K562 (cell line): ENCODE measurements around the gene RALB. TPM values are rescaled to one million over a fixed set of nuclear protein-coding genes. Genes with fewer than 3 reads are reported as not detected.
A peak's percentile ranks its signal among the peaks of the same experiment; 100 is the strongest.

ENCODE experiments used
- CBX5 ChIP-seq: IDR thresholded peaks from 2 replicates; pipeline ENCODE4 v1.6.1; 2014; ENCODE audit warnings: low read depth, borderline replicate concordance
- CREM ChIP-seq: IDR thresholded peaks from 2 replicates; pipeline ENCODE4 v1.6.1; 2014; ENCODE audit warnings: antibody characterized with exemption, low read depth
- FIP1L1 ChIP-seq: fragments of 200-400 bp; formaldehyde crosslinking; IDR thresholded peaks from 2 replicates; pipeline ENCODE4 v1.6.1; 2018; ENCODE audit warnings: mild to moderate bottlenecking, low read depth, low read length; ENCODE audit not compliant: poor library complexity, severe bottlenecking
- FOS ChIP-seq: IDR thresholded peaks from 3 replicates; pipeline ENCODE4 v1.6.1; 2011; ENCODE audit not compliant: insufficient read length; ENCODE audit errors: extremely low read depth
- FOSL1 ChIP-seq: fragments of 200-800 bp; sonication (Bioruptor generic); conservative IDR thresholded peaks from 2 replicates; pipeline ENCODE4 v1.6.1; 2016; ENCODE audit warnings: missing genetic modification characterization, missing compliant biosample characterization
- GATAD2B ChIP-seq: fragments of 450-650 bp; IDR thresholded peaks from 2 replicates; pipeline ENCODE4 v1.6.1; 2017; ENCODE audit warnings: mild to moderate bottlenecking, borderline replicate concordance
- GTF2E2 ChIP-seq: fragments of 200-800 bp; sonication (Bioruptor generic); IDR thresholded peaks from 2 replicates; pipeline ENCODE4 v1.6.1; 2016; ENCODE audit warnings: missing genetic modification characterization, missing compliant biosample characterization
- MYC ChIP-seq, 2 experiments: fragments of 250-450 bp in 1 of 2; sonication (Bioruptor Pico) in 1 of 2; IDR thresholded peaks; 2 replicates each; pipeline versions ENCODE4 v1.5.1 to v1.6.1; 2012 to 2021; ENCODE audit warnings: low read depth in 2 of 2, borderline replicate concordance in 1 of 2, improper control_type of control experiment in 1 of 2, low read length in 1 of 2, mild to moderate bottlenecking in 1 of 2, moderate library complexity in 1 of 2
- NFATC3 ChIP-seq: fragments of 450-650 bp; IDR thresholded peaks from 2 replicates; pipeline ENCODE4 v1.6.1; 2017; ENCODE audit warnings: mild to moderate bottlenecking
- RCOR1 ChIP-seq, 2 experiments: IDR thresholded peaks; 2 replicates each; pipeline ENCODE4 v1.6.1; 2012; ENCODE audit warnings: low read depth in 2 of 2, low read length in 2 of 2, borderline replicate concordance in 1 of 2, improper control_type of control experiment in 1 of 2
- SAP30 ChIP-seq: fragments of 200-600 bp; sonication (generic); IDR thresholded peaks from 2 replicates; pipeline ENCODE4 v1.6.1; 2012; ENCODE audit warnings: borderline replicate concordance, low read depth, mild to moderate bottlenecking, moderate library complexity, low read length, control low read depth, inconsistent platforms; ENCODE audit not compliant: insufficient read depth, poor library complexity, severe bottlenecking
- SIN3B ChIP-seq: fragments of 450-650 bp; IDR thresholded peaks from 2 replicates; pipeline ENCODE4 v1.6.1; 2017; ENCODE audit warnings: low read depth, mild to moderate bottlenecking, moderate library complexity
- polyA plus RNA-seq, 8 experiments: library from polyadenylated mRNA; depleted of rRNA in 4 of 8; stranded (reverse) in 5 of 8; unstranded in 3 of 8; fragments of >200 nt; fragmentation: Nextera tagmentation in 2 of 8; fragmentation: Illumina TruSeq in 1 of 8; extraction: Ambion mirVana in 2 of 8; extraction: Trizol in 1 of 8; gene quantifications; 2 replicates each; pipeline versions ENCODE4 v1.2.1 to v1.2.3, GENCODE V29; 2011 to 2014; ENCODE audit warnings: inconsistent platforms in 1 of 8, missing spikeins in 1 of 8
- total RNA-seq, 7 experiments: library from RNA; depleted of rRNA in 6 of 7; stranded (reverse); fragments of >200 nt in 6 of 7; fragmentation: Illumina TruSeq in 2 of 7; extraction: Trizol in 2 of 7; gene quantifications; 2 replicates each; pipeline versions ENCODE4 v1.2.1 to v1.2.3, GENCODE V29; 2011 to 2021; ENCODE audit warnings: low replicate concordance in 1 of 7
- TF ChIP-seq, protein P1 (sequence below): sonication (generic); formaldehyde crosslinking; IDR thresholded peaks from 2 replicates; pipeline ENCODE4 v1.8.1; 2023; ENCODE audit warnings: mild to moderate bottlenecking, missing genetic modification reagents
- TF ChIP-seq, protein P2 (sequence below), 2 experiments: IDR thresholded peaks; 2 replicates each; pipeline ENCODE4 v1.6.1; 2012; ENCODE audit warnings: improper control_type of control experiment in 2 of 2, low read depth in 2 of 2, low read length in 2 of 2, borderline replicate concordance in 1 of 2
- TF ChIP-seq, protein P3 (sequence below), 2 experiments: fragments of 450-650 bp in 1 of 2; sonication (generic) in 1 of 2; formaldehyde crosslinking in 1 of 2; IDR thresholded peaks in 1 of 2; conservative IDR thresholded peaks in 1 of 2; 2 replicates each; pipeline versions ENCODE4 v1.6.1 to v1.8.1; 2016 to 2023; ENCODE audit warnings: mild to moderate bottlenecking in 2 of 2, moderate library complexity in 2 of 2, inconsistent platforms in 1 of 2, missing genetic modification reagents in 1 of 2
- TF ChIP-seq, protein P4 (sequence below): sonication (generic); formaldehyde crosslinking; IDR thresholded peaks from 2 replicates; pipeline ENCODE4 v1.9.0; 2022; ENCODE audit warnings: mild to moderate bottlenecking, missing genetic modification reagents
- TF ChIP-seq, protein P5 (sequence below): sonication (generic); formaldehyde crosslinking; IDR thresholded peaks from 2 replicates; pipeline ENCODE4 v1.8.1; 2023; ENCODE audit warnings: mild to moderate bottlenecking, missing genetic modification reagents

RALB gene
- total and polyA plus RNA-seq, 9 of the 15 experiments (the other 6 are each of a cell fraction or from before 2014, with no cell fraction given) = 14.8 to 65.6 (median 38.4) TPM

DNA sequence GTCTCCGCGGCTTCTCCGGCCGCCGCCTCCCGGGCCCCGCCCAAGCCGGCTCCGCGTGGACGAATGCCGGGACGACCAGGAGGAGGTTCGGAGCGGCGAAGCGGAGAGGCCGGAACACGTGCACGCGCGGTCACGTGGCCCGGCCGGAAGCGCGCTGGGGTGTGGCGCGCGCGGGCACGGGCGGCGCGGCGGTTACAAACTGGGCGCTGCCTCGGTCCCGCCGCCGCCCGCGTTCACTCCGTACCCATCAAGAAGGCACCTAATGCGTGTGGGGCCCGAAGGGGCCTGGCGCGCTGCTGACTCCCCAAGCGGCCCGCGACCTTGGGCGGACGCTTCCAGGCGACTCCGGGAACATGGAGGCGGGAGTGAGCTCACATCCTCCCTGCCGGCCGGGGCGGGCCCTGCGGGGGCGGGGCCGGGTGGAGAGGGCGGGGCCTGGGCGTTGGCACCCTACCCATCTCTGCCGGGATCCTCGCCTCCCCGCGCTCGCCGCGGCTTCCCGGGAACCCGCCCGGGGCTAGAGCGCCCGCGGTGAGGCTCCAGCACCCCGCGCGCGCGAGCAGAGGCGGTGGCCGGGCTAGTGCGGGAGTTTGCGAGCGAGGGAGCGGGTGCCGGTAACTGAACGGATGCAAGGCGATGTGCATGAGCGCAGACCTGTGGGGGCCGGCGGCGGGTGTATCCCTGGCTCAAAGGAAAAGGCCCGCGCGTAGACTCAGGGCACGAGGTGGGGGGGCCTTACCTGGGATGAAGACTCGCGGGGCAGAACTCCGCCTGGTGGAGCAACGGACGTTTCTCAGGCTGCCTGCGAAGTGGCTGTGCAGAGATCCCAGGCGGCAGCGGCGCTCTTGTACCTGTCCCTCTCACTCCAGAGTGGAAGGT, 29.4 kb upstream of the RALB start, which contains the start of gene TMEM185B (continued):
- TF ChIP-seq, protein P1, sequence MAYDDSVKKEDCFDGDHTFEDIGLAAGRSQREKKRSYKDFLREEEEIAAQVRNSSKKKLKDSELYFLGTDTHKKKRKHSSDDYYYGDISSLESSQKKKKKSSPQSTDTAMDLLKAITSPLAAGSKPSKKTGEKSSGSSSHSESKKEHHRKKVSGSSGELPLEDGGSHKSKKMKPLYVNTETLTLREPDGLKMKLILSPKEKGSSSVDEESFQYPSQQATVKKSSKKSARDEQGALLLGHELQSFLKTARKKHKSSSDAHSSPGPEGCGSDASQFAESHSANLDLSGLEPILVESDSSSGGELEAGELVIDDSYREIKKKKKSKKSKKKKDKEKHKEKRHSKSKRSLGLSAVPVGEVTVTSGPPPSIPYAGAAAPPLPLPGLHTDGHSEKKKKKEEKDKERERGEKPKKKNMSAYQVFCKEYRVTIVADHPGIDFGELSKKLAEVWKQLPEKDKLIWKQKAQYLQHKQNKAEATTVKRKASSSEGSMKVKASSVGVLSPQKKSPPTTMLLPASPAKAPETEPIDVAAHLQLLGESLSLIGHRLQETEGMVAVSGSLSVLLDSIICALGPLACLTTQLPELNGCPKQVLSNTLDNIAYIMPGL (CRISPR knock-in tag) = 0 out of 2 replicates have a peak, but pooled peaks have one; percentile 36
- TF ChIP-seq FOSL1 (tag) (peak; percentile 77), FIP1L1 (peak; percentile 77), SAP30 (peak; percentile 76), CREM (peak; percentile 55), SIN3B (peak; percentile 90), GTF2E2 (tag) (peak; percentile 90), GATAD2B (peak; percentile 70; the same call in 1 of the 2 replicates), RCOR1 (IDR thresholded peaks at IDR 0.05; ENCODE audit: borderline replicate concordance in 1 of 2, low read depth in 2 of 2, low read length in 2 of 2) (0 out of 4 replicates have a peak, but pooled peaks of 1 of the 2 experiments have one; percentile 34), MYC (IDR thresholded peaks at IDR 0.05; ENCODE audit: low read depth, low read length) (peak; percentile 99), MYC (CRISPR knock-in tag; IDR thresholded peaks at IDR 0.05; ENCODE audit: borderline replicate concordance, low read depth) (no peak), FOS (no peak), NFATC3 (no peak), CBX5 (0 out of 2 replicates have a peak, but pooled peaks have one; percentile 25)
- TF ChIP-seq, protein P2, sequence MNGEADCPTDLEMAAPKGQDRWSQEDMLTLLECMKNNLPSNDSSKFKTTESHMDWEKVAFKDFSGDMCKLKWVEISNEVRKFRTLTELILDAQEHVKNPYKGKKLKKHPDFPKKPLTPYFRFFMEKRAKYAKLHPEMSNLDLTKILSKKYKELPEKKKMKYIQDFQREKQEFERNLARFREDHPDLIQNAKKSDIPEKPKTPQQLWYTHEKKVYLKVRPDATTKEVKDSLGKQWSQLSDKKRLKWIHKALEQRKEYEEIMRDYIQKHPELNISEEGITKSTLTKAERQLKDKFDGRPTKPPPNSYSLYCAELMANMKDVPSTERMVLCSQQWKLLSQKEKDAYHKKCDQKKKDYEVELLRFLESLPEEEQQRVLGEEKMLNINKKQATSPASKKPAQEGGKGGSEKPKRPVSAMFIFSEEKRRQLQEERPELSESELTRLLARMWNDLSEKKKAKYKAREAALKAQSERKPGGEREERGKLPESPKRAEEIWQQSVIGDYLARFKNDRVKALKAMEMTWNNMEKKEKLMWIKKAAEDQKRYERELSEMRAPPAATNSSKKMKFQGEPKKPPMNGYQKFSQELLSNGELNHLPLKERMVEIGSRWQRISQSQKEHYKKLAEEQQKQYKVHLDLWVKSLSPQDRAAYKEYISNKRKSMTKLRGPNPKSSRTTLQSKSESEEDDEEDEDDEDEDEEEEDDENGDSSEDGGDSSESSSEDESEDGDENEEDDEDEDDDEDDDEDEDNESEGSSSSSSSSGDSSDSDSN (IDR thresholded peaks at IDR 0.05; ENCODE audit: borderline replicate concordance in 1 of 2, low read depth in 2 of 2, low read length in 2 of 2) = peak; percentile 37 to 85; a peak in 3 of 4 replicates
- TF ChIP-seq, protein P3, sequence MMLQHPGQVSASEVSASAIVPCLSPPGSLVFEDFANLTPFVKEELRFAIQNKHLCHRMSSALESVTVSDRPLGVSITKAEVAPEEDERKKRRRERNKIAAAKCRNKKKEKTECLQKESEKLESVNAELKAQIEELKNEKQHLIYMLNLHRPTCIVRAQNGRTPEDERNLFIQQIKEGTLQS (IDR thresholded peaks at IDR 0.05) = no peak
- TF ChIP-seq, protein P3 (CRISPR knock-in tag; conservative IDR thresholded peaks at IDR 0.05) = 0 out of 2 replicates have a peak, but pooled peaks have one; percentile 54
- TF ChIP-seq, protein P4, sequence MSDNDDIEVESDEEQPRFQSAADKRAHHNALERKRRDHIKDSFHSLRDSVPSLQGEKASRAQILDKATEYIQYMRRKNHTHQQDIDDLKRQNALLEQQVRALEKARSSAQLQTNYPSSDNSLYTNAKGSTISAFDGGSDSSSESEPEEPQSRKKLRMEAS (CRISPR knock-in tag) = peak; percentile 98
- TF ChIP-seq, protein P5, sequence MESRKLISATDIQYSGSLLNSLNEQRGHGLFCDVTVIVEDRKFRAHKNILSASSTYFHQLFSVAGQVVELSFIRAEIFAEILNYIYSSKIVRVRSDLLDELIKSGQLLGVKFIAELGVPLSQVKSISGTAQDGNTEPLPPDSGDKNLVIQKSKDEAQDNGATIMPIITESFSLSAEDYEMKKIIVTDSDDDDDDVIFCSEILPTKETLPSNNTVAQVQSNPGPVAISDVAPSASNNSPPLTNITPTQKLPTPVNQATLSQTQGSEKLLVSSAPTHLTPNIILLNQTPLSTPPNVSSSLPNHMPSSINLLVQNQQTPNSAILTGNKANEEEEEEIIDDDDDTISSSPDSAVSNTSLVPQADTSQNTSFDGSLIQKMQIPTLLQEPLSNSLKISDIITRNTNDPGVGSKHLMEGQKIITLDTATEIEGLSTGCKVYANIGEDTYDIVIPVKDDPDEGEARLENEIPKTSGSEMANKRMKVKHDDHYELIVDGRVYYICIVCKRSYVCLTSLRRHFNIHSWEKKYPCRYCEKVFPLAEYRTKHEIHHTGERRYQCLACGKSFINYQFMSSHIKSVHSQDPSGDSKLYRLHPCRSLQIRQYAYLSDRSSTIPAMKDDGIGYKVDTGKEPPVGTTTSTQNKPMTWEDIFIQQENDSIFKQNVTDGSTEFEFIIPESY (CRISPR knock-in tag) = peak; percentile 90
